ENCODE data around the gene HSPA2.

DNA sequence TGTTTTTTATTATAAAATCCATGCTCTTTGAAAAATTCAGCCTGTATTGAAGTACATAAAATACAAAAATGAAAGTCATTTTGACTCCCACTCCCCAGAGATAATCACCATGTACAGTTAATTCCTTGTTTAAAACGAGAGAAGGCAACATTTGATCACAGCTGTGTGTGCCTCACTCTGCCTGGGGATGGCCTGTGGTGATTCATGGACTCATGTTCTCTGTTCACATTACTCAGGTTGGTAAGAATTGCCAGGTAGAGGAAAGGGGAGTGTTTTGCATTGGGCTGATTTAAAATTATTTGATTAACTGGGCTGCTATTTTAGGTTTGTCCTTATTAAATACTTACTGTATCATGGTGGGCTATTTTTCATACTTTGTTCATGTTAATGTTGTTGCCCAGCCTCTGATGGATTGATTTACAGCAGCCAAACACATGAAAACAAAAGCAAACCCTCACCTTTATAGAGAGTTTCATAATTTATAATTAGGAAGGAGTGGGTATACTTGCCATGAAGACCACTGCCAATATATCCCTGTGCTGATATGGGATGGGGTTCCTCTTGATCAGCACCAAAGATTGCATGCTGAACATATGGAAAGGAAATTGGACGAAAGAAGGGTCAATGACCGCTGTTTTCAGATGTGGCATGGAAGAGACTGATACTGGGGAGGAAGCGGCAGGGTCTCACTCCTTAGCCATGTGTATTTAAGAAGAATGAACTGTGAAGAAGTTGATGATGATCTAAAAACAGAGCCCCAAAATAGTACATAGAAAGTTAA, 33.0 kb upstream of the HSPA2 start:
- TF ChIP-seq, protein P1, sequence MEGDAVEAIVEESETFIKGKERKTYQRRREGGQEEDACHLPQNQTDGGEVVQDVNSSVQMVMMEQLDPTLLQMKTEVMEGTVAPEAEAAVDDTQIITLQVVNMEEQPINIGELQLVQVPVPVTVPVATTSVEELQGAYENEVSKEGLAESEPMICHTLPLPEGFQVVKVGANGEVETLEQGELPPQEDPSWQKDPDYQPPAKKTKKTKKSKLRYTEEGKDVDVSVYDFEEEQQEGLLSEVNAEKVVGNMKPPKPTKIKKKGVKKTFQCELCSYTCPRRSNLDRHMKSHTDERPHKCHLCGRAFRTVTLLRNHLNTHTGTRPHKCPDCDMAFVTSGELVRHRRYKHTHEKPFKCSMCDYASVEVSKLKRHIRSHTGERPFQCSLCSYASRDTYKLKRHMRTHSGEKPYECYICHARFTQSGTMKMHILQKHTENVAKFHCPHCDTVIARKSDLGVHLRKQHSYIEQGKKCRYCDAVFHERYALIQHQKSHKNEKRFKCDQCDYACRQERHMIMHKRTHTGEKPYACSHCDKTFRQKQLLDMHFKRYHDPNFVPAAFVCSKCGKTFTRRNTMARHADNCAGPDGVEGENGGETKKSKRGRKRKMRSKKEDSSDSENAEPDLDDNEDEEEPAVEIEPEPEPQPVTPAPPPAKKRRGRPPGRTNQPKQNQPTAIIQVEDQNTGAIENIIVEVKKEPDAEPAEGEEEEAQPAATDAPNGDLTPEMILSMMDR (IDR thresholded peaks at IDR 0.05), result no peak
- TF ChIP-seq POLR2AphosphoS5 (IDR thresholded peaks at IDR 0.05; ENCODE audit: low read depth, low read length) (no peak), EZH2phosphoT487 (IDR thresholded peaks at IDR 0.05; ENCODE audit: borderline replicate concordance, low read depth) (no peak), EP300 (IDR thresholded peaks at IDR 0.05; ENCODE audit: borderline replicate concordance in 1 of 2, low read depth in 1 of 2, low read length in 1 of 2) (no peak), YY1 (IDR thresholded peaks at IDR 0.05; ENCODE audit: low read depth) (no peak), RAD21 (IDR thresholded peaks at IDR 0.05; ENCODE audit: low read length) (no peak)
- TF ChIP-seq, protein P2, sequence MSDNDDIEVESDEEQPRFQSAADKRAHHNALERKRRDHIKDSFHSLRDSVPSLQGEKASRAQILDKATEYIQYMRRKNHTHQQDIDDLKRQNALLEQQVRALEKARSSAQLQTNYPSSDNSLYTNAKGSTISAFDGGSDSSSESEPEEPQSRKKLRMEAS (IDR thresholded peaks at IDR 0.05; ENCODE audit: low read depth), result no peak
- TF ChIP-seq, protein P3, sequence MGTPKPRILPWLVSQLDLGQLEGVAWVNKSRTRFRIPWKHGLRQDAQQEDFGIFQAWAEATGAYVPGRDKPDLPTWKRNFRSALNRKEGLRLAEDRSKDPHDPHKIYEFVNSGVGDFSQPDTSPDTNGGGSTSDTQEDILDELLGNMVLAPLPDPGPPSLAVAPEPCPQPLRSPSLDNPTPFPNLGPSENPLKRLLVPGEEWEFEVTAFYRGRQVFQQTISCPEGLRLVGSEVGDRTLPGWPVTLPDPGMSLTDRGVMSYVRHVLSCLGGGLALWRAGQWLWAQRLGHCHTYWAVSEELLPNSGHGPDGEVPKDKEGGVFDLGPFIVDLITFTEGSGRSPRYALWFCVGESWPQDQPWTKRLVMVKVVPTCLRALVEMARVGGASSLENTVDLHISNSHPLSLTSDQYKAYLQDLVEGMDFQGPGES (IDR thresholded peaks at IDR 0.05; ENCODE audit: low read depth, low read length), result no peak
